ENCODE results near the gene CCSER1.

The CCSER1 gene

GRCh38 chr4:90124276-90124675 lies 2.9 kb upstream of the CCSER1 start:
- no peak for DNase-seq (ENCODE audit: low read depth)
- TF ChIP-seq CTCF (IDR thresholded peaks at IDR 0.05; ENCODE audit: control insufficient read depth, insufficient read depth, low read depth, low read length, missing control alignments): no peak
- H3K4me3 ChIP-seq (ENCODE audit: control insufficient read depth, low read depth, low read length): no peak overlapping the region

GRCh38 chr4:90126805-90127204 lies 389 bp upstream of the CCSER1 start:
- H3K4me3 ChIP-seq (ENCODE audit: control insufficient read depth, low read depth, low read length): no peak overlapping the region
- DNase-seq (ENCODE audit: low read depth): no peak

GRCh38 chr4:90127706-90128345 lies 632 bp downstream of the CCSER1 start:
- H3K4me3 ChIP-seq (ENCODE audit: control insufficient read depth, low read depth, low read length): no peak overlapping the region
- no peak for DNase-seq (ENCODE audit: low read depth)
- TF ChIP-seq CTCF (IDR thresholded peaks at IDR 0.05; ENCODE audit: control insufficient read depth, insufficient read depth, low read depth, low read length, missing control alignments): no peak

More at GRCh38 chr4:90126805-90127204, 389 bp upstream of the CCSER1 start:
- no peak for TF ChIP-seq CTCF (IDR thresholded peaks at IDR 0.05; ENCODE audit: control insufficient read depth, insufficient read depth, low read depth, low read length, missing control alignments)

- H3K4me3 ChIP-seq (ENCODE audit: control insufficient read depth, low read depth, low read length): no peak overlapping the region
- no peak for TF ChIP-seq CTCF (IDR thresholded peaks at IDR 0.05; ENCODE audit: control insufficient read depth, insufficient read depth, low read depth, low read length, missing control alignments)
- DNase-seq (ENCODE audit: low read depth): no peak
These were observed 1.8 kb downstream of the CCSER1 start for GRCh38 chr4:90128961-90129495.

GRCh38 chr4:90130076-90130475 lies 2.9 kb downstream of the CCSER1 start:
- no peak overlapping the region for H3K4me3 ChIP-seq (ENCODE audit: control insufficient read depth, low read depth, low read length)
- no peak for DNase-seq (ENCODE audit: low read depth)
- no peak for TF ChIP-seq CTCF (IDR thresholded peaks at IDR 0.05; ENCODE audit: control insufficient read depth, insufficient read depth, low read depth, low read length, missing control alignments)

- H3K4me3 ChIP-seq (ENCODE audit: control insufficient read depth, low read depth, low read length): no peak overlapping the region
- TF ChIP-seq CTCF (IDR thresholded peaks at IDR 0.05; ENCODE audit: control insufficient read depth, insufficient read depth, low read depth, low read length, missing control alignments): no peak
- no peak for DNase-seq (ENCODE audit: low read depth)
These were observed 10.4 kb downstream of the CCSER1 start for GRCh38 chr4:90137555-90137954.
